H9 (cell line): ENCODE results near the gene SCUBE1. TPM values are rescaled to one million over a fixed set of nuclear protein-coding genes. Genes with fewer than 3 reads are reported as not detected.

ENCODE experiments used
- DNase-seq: peaks from one replicate; pipeline ENCODE4 v3.0.0-alpha.2; 2017
- H2AFZ ChIP-seq: one replicate; pipeline ENCODE4 v1.6.1; 2013; ENCODE audit warnings: mild to moderate bottlenecking, low read length, control low read depth, moderate library complexity
- H2AK5ac ChIP-seq: 2 replicates; pipeline ENCODE4 v1.6.1; 2013; ENCODE audit warnings: low read length, control low read depth, mixed read lengths; ENCODE audit not compliant: insufficient read length
- H2BK120ac ChIP-seq: one replicate; pipeline ENCODE4 v1.6.1; 2013; ENCODE audit warnings: low read depth, mild to moderate bottlenecking, low read length, control low read depth, inconsistent platforms; ENCODE audit not compliant: poor library complexity, severe bottlenecking
- H2BK12ac ChIP-seq: 2 replicates; pipeline ENCODE4 v1.6.1; 2013; ENCODE audit warnings: low read length, control low read depth, mixed read lengths, low read depth; ENCODE audit not compliant: insufficient read length
- H2BK15ac ChIP-seq: 2 replicates; pipeline ENCODE4 v1.6.1; 2013; ENCODE audit warnings: low read depth, low read length, control low read depth
- H2BK20ac ChIP-seq: one replicate; pipeline ENCODE4 v1.6.1; 2013; ENCODE audit warnings: low read depth, mild to moderate bottlenecking, low read length, control low read depth, inconsistent platforms; ENCODE audit not compliant: poor library complexity, severe bottlenecking
- H2BK5ac ChIP-seq: 2 replicates; pipeline ENCODE4 v1.6.1; 2013; ENCODE audit warnings: low read length, control low read depth, mixed read lengths; ENCODE audit not compliant: insufficient read length
- H3K14ac ChIP-seq: 2 replicates; pipeline ENCODE4 v1.6.1; 2013; ENCODE audit warnings: low read length, control low read depth; ENCODE audit not compliant: insufficient read depth
- H3K18ac ChIP-seq: 2 replicates; pipeline ENCODE4 v1.6.1; 2013; ENCODE audit warnings: low read depth, mild to moderate bottlenecking, mixed read lengths, low read length, control low read depth; ENCODE audit not compliant: insufficient read length
- H3K23ac ChIP-seq: 2 replicates; pipeline ENCODE4 v1.6.1; 2013; ENCODE audit warnings: low read length, control low read depth, mixed read lengths, low read depth; ENCODE audit not compliant: insufficient read length
- H3K23me2 ChIP-seq: 2 replicates; pipeline ENCODE4 v1.6.1; 2013; ENCODE audit warnings: low read depth, mild to moderate bottlenecking, mixed read lengths, low read length, control low read depth; ENCODE audit not compliant: insufficient read length, poor library complexity, severe bottlenecking
- H3K27ac ChIP-seq: 2 replicates; pipeline ENCODE4 v1.5.1; 2013; ENCODE audit warnings: low read length, control low read depth, mixed read lengths, low read depth; ENCODE audit not compliant: insufficient read length
- H3K27me3 ChIP-seq: 2 replicates; pipeline ENCODE4 v1.6.1; 2013; ENCODE audit warnings: low read length, control low read depth, inconsistent platforms; ENCODE audit not compliant: insufficient read depth
- H3K4ac ChIP-seq: 2 replicates; pipeline ENCODE4 v1.6.1; 2013; ENCODE audit warnings: low read depth, mild to moderate bottlenecking, control low read depth, inconsistent platforms, low read length, moderate library complexity
- H3K4me1 ChIP-seq: 2 replicates; pipeline ENCODE4 v1.6.1; 2013; ENCODE audit warnings: low read length, control low read depth, inconsistent platforms; ENCODE audit not compliant: insufficient read depth
- H3K4me2 ChIP-seq: 2 replicates; pipeline ENCODE4 v1.6.1; 2013; ENCODE audit warnings: low read length, control low read depth, mixed read lengths; ENCODE audit not compliant: insufficient read length, insufficient read depth
- H3K56ac ChIP-seq: 2 replicates; pipeline ENCODE4 v1.6.1; 2013; ENCODE audit warnings: low read depth, mild to moderate bottlenecking, mixed read lengths, low read length, control low read depth; ENCODE audit not compliant: insufficient read length
- H3K79me1 ChIP-seq: 2 replicates; pipeline ENCODE4 v1.6.1; 2013; ENCODE audit warnings: low read depth, mild to moderate bottlenecking, moderate library complexity, low read length, control low read depth, inconsistent platforms; ENCODE audit not compliant: insufficient read depth, poor library complexity, severe bottlenecking
- H3K79me2 ChIP-seq: 2 replicates; pipeline ENCODE4 v1.6.1; 2013; ENCODE audit warnings: low read length, control low read depth, inconsistent platforms; ENCODE audit not compliant: insufficient read depth
- H3K9ac ChIP-seq: 2 replicates; pipeline ENCODE4 v1.6.1; 2013; ENCODE audit warnings: low read length, control low read depth, mixed read lengths; ENCODE audit not compliant: insufficient read length; ENCODE audit errors: extremely low read depth
- H3K9me3 ChIP-seq: one replicate; pipeline ENCODE4 v1.6.1; 2013; ENCODE audit warnings: low read depth, low read length, inconsistent platforms; ENCODE audit not compliant: control insufficient read depth
- H3T11ph ChIP-seq: one replicate; pipeline ENCODE4 v1.6.1; 2013; ENCODE audit warnings: mild to moderate bottlenecking, low read length, control low read depth, inconsistent platforms
- H4K20me1 ChIP-seq: one replicate; pipeline ENCODE4 v1.6.1; 2013; ENCODE audit not compliant: control insufficient read depth, insufficient read length, insufficient read depth
- H4K5ac ChIP-seq: 2 replicates; pipeline ENCODE4 v1.6.1; 2013; ENCODE audit warnings: low read depth, mild to moderate bottlenecking, mixed read lengths, low read length, control low read depth; ENCODE audit not compliant: insufficient read length
- H4K8ac ChIP-seq: replicated peaks from 2 replicates; pipeline ENCODE4 v1.6.1; 2013; ENCODE audit warnings: low read length, control low read depth, mixed read lengths, low read depth; ENCODE audit not compliant: insufficient read length
- H4K91ac ChIP-seq: 2 replicates; pipeline ENCODE4 v1.6.1; 2013; ENCODE audit warnings: low read depth, mild to moderate bottlenecking, moderate library complexity, mixed read lengths, low read length, control low read depth; ENCODE audit not compliant: insufficient read length
- H3K27ac Mint-ChIP-seq, 3 experiments: 2 replicates in 2 of 3; 3 replicates in 1 of 3; pipeline ENCODE4 v1.8.0; 2020 to 2021; ENCODE audit warnings: mixed read lengths in 3 of 3, mild to moderate bottlenecking in 1 of 3, moderate library complexity in 1 of 3
- H3K27me3 Mint-ChIP-seq: 2 replicates; pipeline ENCODE4 v1.8.0; 2021; ENCODE audit warnings: low read depth, mild to moderate bottlenecking, moderate library complexity, mixed read lengths
- H3K36me3 Mint-ChIP-seq, 3 experiments: 2 replicates in 2 of 3; 3 replicates in 1 of 3; pipeline ENCODE4 v1.8.0; 2020 to 2021; ENCODE audit warnings: low read depth in 3 of 3, mixed read lengths in 3 of 3; ENCODE audit not compliant: insufficient read depth in 1 of 3
- H3K4me1 Mint-ChIP-seq, 2 experiments: 2 replicates each; pipeline ENCODE4 v1.8.0; 2020; ENCODE audit warnings: mixed read lengths in 2 of 2
- H3K4me3 Mint-ChIP-seq, 2 experiments: 2 replicates in 1 of 2; 3 replicates in 1 of 2; pipeline ENCODE4 v1.8.0; 2020 to 2021; ENCODE audit warnings: mild to moderate bottlenecking in 2 of 2, mixed read lengths in 2 of 2, moderate library complexity in 1 of 2
- H3K9me3 Mint-ChIP-seq, 2 experiments: 2 replicates in 1 of 2; 3 replicates in 1 of 2; pipeline ENCODE4 v1.8.0; 2020; ENCODE audit warnings: mild to moderate bottlenecking in 2 of 2, mixed read lengths in 2 of 2, moderate library complexity in 1 of 2
- CTCF ChIP-seq: fragments of 200-600 bp; sonication (generic); conservative IDR thresholded peaks from 3 replicates; pipeline ENCODE4 v1.8.0; 2021; ENCODE audit warnings: antibody characterized with exemption, mild to moderate bottlenecking
- WGBS: extraction: QIAGEN DNeasy Blood & Tissue Kit; methylation state at CpG from one replicate; pipeline ENCODE4 v1.1.7; 2013; ENCODE audit warnings: missing lambda C conversion rate, low lambda C conversion rate, mixed read lengths; ENCODE audit not compliant: insufficient read length; ENCODE audit errors: extremely low coverage; 5-methylcytosine and 5-hydroxymethylcytosine counted together
- total RNA-seq: library from RNA; stranded (reverse); gene quantifications from 2 replicates; pipeline ENCODE4 v1.2.1, GENCODE V29; 2021

The SCUBE1 gene
- total RNA-seq, 1 experiment from 2014 or later, result 1.2 TPM

GRCh38 chr22:43376765-43377547 lies 33.8 kb upstream of the SCUBE1 start:
- no peaks in the 10 kb centered on the region for H3K79me2 ChIP-seq
- DNase-seq, result no peak
- no CpG with 5 or more reads among the region's 15 CpGs for WGBS
- no peak overlapping the region for H2BK12ac ChIP-seq
- H3T11ph ChIP-seq, result no peak overlapping the region
- H2BK5ac ChIP-seq, result no peak overlapping the region
- no peak overlapping the region for H3K56ac ChIP-seq
- Mint-ChIP-seq H3K4me1 (peaks cover 0 to 4% of the 10 kb centered on the region in 2 experiments; a peak in 1 of 4 replicates), H3K36me3 (no peaks in the 10 kb centered on the region), H3K4me3 (no peak overlapping the region), H3K9me3 (no peaks in the 10 kb centered on the region), H3K27me3 (peaks cover 24% of the 10 kb centered on the region), H3K27ac (no peak overlapping the region)
- H2AFZ ChIP-seq, result no peak overlapping the region
- no peak overlapping the region for H3K18ac ChIP-seq
- no peaks in the 10 kb centered on the region for H4K20me1 ChIP-seq
- H3K9me3 ChIP-seq, result no peaks in the 10 kb centered on the region
- H3K79me1 ChIP-seq, result no peaks in the 10 kb centered on the region
- no peak overlapping the region for H3K14ac ChIP-seq
- H2BK15ac ChIP-seq, result no peak overlapping the region
- no peak overlapping the region for H3K9ac ChIP-seq
- TF ChIP-seq CTCF, result no peak
- H4K8ac ChIP-seq, result no peak overlapping the region
- H2BK20ac ChIP-seq, result no peak overlapping the region
- no peaks in the 10 kb centered on the region for H3K23me2 ChIP-seq
- H3K23ac ChIP-seq, result no peak overlapping the region
- no peak overlapping the region for H2AK5ac ChIP-seq
- no peak overlapping the region for H4K91ac ChIP-seq
- H3K4ac ChIP-seq, result no peak overlapping the region
- no peaks in the 10 kb centered on the region for H3K4me1 ChIP-seq
- H3K27ac ChIP-seq, result no peak overlapping the region
- no peak overlapping the region for H4K5ac ChIP-seq
- H2BK120ac ChIP-seq, result no peak overlapping the region
- H3K4me2 ChIP-seq, result no peak overlapping the region
- no peaks in the 10 kb centered on the region for H3K27me3 ChIP-seq
